SH-SY5Y (cell line): ENCODE results near the gene CEACAM7.

Experiments used
- GATA2 ChIP-seq: IDR thresholded peaks from 2 replicates; pipeline ENCODE4 v1.6.1; 2011; ENCODE audit warnings: mild to moderate bottlenecking, low read depth, low read length
- GATA3 ChIP-seq: IDR thresholded peaks from 2 replicates; pipeline ENCODE4 v1.6.1; 2011; ENCODE audit warnings: low read depth, mild to moderate bottlenecking, low read length, moderate library complexity

GRCh38 chr19:41641879-41642485 lies 46.1 kb downstream of the CEACAM7 start:
- TF ChIP-seq GATA2 (no peak), GATA3 (no peak)
